Tibial artery (tissue), 4 donors: Measurements from ENCODE around the gene DPH2.
A peak's percentile ranks its signal among the peaks of the same experiment; 100 is the strongest.

Experiments
- DNase-seq, 2 donors: peaks; one replicate each; pipeline ENCODE4 v3.0.0-alpha.2; 2019
- H3K27ac ChIP-seq, 2 donors: fragments of 200-600 bp; sonication (generic) in 1 of 2; 1 replicate in 1 of 2; 2 replicates in 1 of 2; pipeline ENCODE4 v1.5.1; 2018 to 2019; ENCODE audit warnings: mild to moderate bottlenecking in 1 of 2
- H3K27me3 ChIP-seq, 2 donors: fragments of 200-600 bp; sonication (generic) in 1 of 2; one replicate each; pipeline versions ENCODE4 v1.5.1 to v1.6.0; 2016 to 2019
- H3K36me3 ChIP-seq, 3 donors: fragments of 200-600 bp; sonication (generic) in 2 of 3; one replicate each; pipeline ENCODE4 v1.5.1; 2016 to 2019; ENCODE audit warnings: mild to moderate bottlenecking in 2 of 3
- H3K4me1 ChIP-seq, 4 donors: fragments of 200-600 bp; sonication (generic) in 2 of 4; 1 replicate in 3 of 4; 2 replicates in 1 of 4; pipeline ENCODE4 v1.5.1; 2016 to 2019
- H3K4me3 ChIP-seq, 2 donors: fragments of 200-600 bp; sonication (generic) in 1 of 2; 1 replicate in 1 of 2; 2 replicates in 1 of 2; pipeline ENCODE4 v1.5.1; 2018 to 2019; ENCODE audit warnings: mild to moderate bottlenecking in 2 of 2
- H3K9me3 ChIP-seq, 3 donors: fragments of 200-600 bp; sonication (generic) in 1 of 3; one replicate each; pipeline ENCODE4 v1.5.1; 2016 to 2019
- CTCF ChIP-seq, 2 experiments: fragments of 200-600 bp in 1 of 2; fragments of 450-650 bp in 1 of 2; IDR thresholded peaks; one replicate each; pipeline ENCODE4 v1.5.1; 2017 to 2019; ENCODE audit warnings: antibody characterized with exemption in 2 of 2, mild to moderate bottlenecking in 1 of 2, moderate library complexity in 1 of 2
- intact Hi-C: fragments of 100-400 bp; cut with DNase I; formaldehyde crosslinking; loops from one replicate; pipeline ENCODE4 v1.15.0; 2023; ENCODE audit warnings: low total_unique reads

Gene DPH2

GRCh38 chr1:43985984-43986595 is 16.3 kb downstream of the DPH2 start:
- no peak for TF ChIP-seq CTCF (IDR thresholded peaks at IDR 0.05)
- no peak overlapping the region for H3K4me3 ChIP-seq
- H3K9me3 ChIP-seq, result no peaks in the 10 kb centered on the region
- peaks cover 0 to 26% (median 6%) of the 10 kb centered on the region in 3 donors for H3K36me3 ChIP-seq
- intact Hi-C loops, result no loop called here
- DNase-seq, result no peak
- H3K27me3 ChIP-seq, result no peaks in the 10 kb centered on the region
- H3K4me1 ChIP-seq, result peaks cover 4 to 9% (median 7%) of the 10 kb centered on the region in 4 donors
- no peak overlapping the region for H3K27ac ChIP-seq

GRCh38 chr1:43986712-43987111 is 16.9 kb downstream of the DPH2 start:
- peaks cover 6 to 10% (median 7%) of the 10 kb centered on the region in 4 donors for H3K4me1 ChIP-seq
- H3K4me3 ChIP-seq, result no peak overlapping the region
- DNase-seq, result no peak
- peaks cover 0 to 26% (median 6%) of the 10 kb centered on the region in 3 donors for H3K36me3 ChIP-seq
- H3K27ac ChIP-seq, result no peak overlapping the region
- TF ChIP-seq CTCF (IDR thresholded peaks at IDR 0.05), result no peak
- intact Hi-C loops, result no loop called here
- no peaks in the 10 kb centered on the region for H3K27me3 ChIP-seq
- H3K9me3 ChIP-seq, result no peaks in the 10 kb centered on the region

DNA sequence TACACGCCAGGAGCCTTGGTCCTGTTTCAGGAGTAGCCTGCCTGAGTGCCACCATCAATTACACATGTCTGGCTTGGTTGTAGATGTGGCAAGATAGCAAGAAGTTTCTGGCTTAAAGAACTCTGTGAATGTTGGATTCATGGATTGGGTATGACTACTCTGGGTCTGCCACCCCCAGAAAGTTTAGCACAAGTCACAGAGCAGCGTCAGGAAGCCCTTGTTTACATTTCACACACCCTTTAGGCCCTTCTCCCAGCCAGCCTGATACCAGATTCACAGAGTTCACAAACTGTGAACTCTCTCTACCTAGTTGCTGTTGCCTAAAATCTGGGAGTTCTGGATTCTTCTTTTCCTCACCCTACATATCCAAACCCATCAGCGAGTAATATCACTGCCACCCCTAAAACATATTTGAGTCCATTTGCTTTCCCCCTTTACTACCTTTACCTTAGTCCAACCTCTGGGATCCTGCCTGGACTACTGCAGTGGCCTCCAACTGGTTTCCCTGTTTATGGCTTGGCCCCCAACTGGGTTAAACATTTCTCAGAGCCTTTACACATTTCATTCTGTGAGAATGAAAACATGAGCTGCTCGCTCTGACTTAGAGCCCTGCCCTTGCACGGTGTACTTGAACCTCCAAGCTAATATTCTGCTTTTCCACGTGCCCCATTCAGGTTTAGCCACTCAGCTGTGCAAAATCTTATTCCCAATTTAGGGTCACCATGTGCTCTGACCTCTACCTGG is 17.5 kb downstream of the DPH2 start:
- DNase-seq, result no peak
- intact Hi-C loops, result no loop called here
- H3K4me3 ChIP-seq, result no peak overlapping the region
- peaks cover 0 to 26% (median 6%) of the 10 kb centered on the region in 3 donors for H3K36me3 ChIP-seq
- H3K27ac ChIP-seq, result no peak overlapping the region
- no peak for TF ChIP-seq CTCF (IDR thresholded peaks at IDR 0.05)
- H3K4me1 ChIP-seq, result peaks cover 7 to 16% (median 12%) of the 10 kb centered on the region in 4 donors
- no peaks in the 10 kb centered on the region for H3K27me3 ChIP-seq
- H3K9me3 ChIP-seq, result no peaks in the 10 kb centered on the region

DNA sequence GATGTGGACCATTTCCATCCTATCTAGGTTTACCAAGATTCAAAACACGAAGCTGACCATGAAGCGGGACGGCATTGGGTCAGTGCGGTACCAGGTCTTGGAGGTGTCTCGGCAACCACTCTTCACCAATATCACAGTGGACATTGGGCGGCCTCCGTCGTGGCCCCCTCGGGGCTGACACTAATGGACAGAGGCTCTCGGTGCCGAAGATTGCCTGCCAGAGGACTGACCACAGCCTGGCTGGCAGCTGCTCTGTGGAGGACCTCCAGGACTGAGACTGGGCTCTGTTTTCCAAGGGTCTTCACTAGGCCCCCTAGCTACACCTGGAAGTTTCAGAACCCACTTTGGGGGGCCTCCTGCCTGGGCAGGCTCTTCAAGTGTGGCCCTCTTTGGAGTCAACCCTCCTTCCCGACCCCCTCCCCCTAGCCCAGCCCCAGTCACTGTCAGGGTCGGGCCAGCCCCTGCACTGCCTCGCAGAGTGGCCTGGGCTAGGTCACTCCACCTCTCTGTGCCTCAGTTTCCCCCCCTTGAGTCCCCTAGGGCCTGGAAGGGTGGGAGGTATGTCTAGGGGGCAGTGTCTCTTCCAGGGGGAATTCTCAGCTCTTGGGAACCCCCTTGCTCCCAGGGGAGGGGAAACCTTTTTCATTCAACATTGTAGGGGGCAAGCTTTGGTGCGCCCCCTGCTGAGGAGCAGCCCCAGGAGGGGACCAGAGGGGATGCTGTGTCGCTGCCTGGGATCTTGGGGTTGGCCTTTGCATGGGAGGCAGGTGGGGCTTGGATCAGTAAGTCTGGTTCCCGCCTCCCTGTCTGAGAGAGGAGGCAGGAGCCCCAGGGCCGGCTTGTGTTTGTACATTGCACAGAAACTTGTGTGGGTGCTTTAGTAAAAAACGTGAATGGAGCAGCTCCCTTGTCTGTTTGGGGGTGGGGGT is 20.7 kb downstream of the DPH2 start:
- no peaks in the 10 kb centered on the region for H3K9me3 ChIP-seq
- H3K27ac ChIP-seq, result peak overlapping the region; percentile 69 to 79
- H3K36me3 ChIP-seq, result peaks cover 0 to 7% (median 0%) of the 10 kb centered on the region in 3 donors
- no peaks in the 10 kb centered on the region for H3K27me3 ChIP-seq
- DNase-seq, result no peak
- H3K4me1 ChIP-seq, result peaks cover 7 to 16% (median 12%) of the 10 kb centered on the region in 4 donors
- intact Hi-C loops, result no loop called here
- H3K4me3 ChIP-seq, result peak overlapping the region; percentile 64 to 66
- no peak for TF ChIP-seq CTCF (IDR thresholded peaks at IDR 0.05)

DNA sequence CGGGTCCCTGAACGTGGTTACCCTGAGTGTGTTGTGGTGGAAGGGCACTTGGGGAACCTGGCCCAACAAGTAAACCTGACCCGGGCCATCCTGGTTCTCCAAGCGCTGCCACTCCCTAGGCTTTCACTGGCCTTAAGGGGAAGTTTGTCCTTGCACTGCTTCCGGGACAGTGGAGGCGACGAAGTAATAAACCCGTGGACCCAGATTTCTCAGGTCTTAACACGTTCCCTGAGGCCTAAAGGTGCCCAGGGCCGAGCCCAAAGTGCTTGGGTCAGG is 21.3 kb downstream of the DPH2 start:
- Histone ChIP-seq H3K9me3 (no peaks in the 10 kb centered on the region), H3K27ac (peak overlapping the region; percentile 69 to 79), H3K36me3 (peaks cover 0 to under 1% (median 0%) of the 10 kb centered on the region in 3 donors), H3K27me3 (no peaks in the 10 kb centered on the region), H3K4me3 (peak overlapping the region; percentile 64 to 66), H3K4me1 (peaks cover 7 to 16% (median 13%) of the 10 kb centered on the region in 4 donors)
- intact Hi-C loops, result no loop called here
- DNase-seq, result no peak
- TF ChIP-seq CTCF (IDR thresholded peaks at IDR 0.05), result no peak
